ENCODE results near the gene KIAA1217. TPM values are rescaled to one million over a fixed set of nuclear protein-coding genes. Genes with fewer than 3 reads are reported as not detected.

The KIAA1217 gene
- total and polyA plus RNA-seq, 8 donors, result 11.9 to 36.7 (median 19.8) TPM

DNA sequence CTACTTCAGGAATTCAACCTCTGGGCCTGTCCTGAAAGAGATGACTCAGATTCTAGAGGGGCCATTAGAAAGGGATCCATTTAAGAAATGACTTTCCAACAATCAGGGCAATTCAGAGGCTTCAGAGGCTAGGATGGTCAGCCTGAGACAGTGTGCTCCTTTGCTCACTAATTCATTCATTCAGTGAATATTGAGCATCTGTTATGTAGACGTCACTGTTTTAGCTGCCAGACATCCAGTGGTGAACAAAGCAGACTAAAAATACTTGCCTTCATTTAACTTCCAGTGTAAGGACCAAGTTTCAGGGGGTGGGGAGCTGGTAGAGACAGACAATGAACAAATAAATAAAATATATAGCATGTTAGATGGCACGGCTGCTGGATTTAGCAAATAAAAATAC, 1.6 kb downstream of the KIAA1217 start:
- intact Hi-C loops (cut with DNase I), result loop anchor here in 1 of 3 donors (10.0 kb wide), 1 partner anchor 144 kb away; no protein-coding TSS in a partner anchor
- peaks cover 9 to 14% (median 12%) of the 10 kb centered on the region in 3 donors for H3K4me1 ChIP-seq
- no peaks in the 10 kb centered on the region for H3K36me3 ChIP-seq
- H3K4me3 ChIP-seq, result peak overlapping the region in 3 of 4 donors; percentile 46 to 59 (median 58)
- DNase-seq (no peak), ATAC-seq (no peak), FAIRE-seq (no peak)
- no peaks in the 10 kb centered on the region for H3K27me3 ChIP-seq
- peak overlapping the region in 2 of 4 donors; percentile 89 to 92 for H3K27ac ChIP-seq
- no peaks in the 10 kb centered on the region for H3K9me3 ChIP-seq
- 74 to 80% methylated on average over 2 of the region's 2 CpGs for WGBS, 2 donors
- TF ChIP-seq, protein P1, sequence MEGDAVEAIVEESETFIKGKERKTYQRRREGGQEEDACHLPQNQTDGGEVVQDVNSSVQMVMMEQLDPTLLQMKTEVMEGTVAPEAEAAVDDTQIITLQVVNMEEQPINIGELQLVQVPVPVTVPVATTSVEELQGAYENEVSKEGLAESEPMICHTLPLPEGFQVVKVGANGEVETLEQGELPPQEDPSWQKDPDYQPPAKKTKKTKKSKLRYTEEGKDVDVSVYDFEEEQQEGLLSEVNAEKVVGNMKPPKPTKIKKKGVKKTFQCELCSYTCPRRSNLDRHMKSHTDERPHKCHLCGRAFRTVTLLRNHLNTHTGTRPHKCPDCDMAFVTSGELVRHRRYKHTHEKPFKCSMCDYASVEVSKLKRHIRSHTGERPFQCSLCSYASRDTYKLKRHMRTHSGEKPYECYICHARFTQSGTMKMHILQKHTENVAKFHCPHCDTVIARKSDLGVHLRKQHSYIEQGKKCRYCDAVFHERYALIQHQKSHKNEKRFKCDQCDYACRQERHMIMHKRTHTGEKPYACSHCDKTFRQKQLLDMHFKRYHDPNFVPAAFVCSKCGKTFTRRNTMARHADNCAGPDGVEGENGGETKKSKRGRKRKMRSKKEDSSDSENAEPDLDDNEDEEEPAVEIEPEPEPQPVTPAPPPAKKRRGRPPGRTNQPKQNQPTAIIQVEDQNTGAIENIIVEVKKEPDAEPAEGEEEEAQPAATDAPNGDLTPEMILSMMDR (IDR thresholded peaks at IDR 0.05), result no peak

DNA sequence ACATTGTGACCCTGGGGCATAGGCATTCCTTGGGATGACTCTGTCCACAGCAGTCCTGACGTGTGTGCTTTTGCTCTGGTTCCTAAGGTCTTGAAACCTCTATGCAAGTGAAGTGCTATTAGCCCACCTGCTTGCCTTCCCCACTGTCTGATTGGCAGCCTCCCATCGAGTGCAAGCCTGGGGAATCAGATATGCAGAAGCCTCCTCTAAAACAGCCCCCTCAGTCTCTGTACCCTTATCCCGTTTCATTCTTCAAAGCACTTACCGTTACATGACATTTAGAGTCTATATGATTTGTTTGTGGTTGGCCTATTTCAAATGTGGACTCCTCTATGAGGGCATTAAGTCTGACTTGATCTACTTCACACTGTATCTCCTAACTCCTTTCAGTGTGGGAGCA, 4.3 kb downstream of the KIAA1217 start:
- ATAC-seq, result no peak
- FAIRE-seq, result no peak
- H3K36me3 ChIP-seq, result no peaks in the 10 kb centered on the region
- H3K9me3 ChIP-seq, result no peaks in the 10 kb centered on the region
- DNase-seq, result no peak
- intact Hi-C loops (cut with DNase I), result loop anchor here in 1 of 3 donors (10.0 kb wide), 1 partner anchor 142 kb away; no protein-coding TSS in a partner anchor
- no peak overlapping the region for H3K27ac ChIP-seq
- H3K27me3 ChIP-seq, result no peaks in the 10 kb centered on the region
- peaks cover 8 to 12% (median 12%) of the 10 kb centered on the region in 3 donors for H3K4me1 ChIP-seq
- 75 to 76% methylated on average over 4 of the region's 4 CpGs for WGBS, 2 donors
- H3K4me3 ChIP-seq, result no peak overlapping the region
- TF ChIP-seq, protein P1 (IDR thresholded peaks at IDR 0.05), result no peak

DNA sequence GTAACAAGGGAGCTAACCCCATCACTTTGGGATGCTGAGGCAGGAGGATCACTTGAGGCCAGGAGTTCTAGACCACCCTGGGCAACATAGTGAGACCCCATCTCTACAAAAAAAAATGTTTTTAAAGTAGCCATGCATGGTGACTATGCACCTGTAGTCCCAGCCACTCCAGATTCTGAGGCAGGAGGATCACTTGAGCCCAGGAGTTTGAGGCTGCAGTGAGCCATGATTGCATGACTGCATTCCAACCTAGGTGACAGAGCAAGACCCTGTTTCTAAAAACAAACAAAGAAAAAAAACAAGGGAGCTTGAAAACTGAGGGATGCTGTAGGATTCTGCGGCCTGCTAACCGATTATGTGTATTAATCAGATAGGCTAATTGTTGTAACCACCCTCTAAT, 4.9 kb downstream of the KIAA1217 start:
- H3K27ac ChIP-seq, result peak overlapping the region in 2 of 4 donors; percentile 35 to 59
- WGBS, 2 donors, result 66 to 87% methylated on average over 2 of the region's 2 CpGs
- FAIRE-seq (no peak), DNase-seq (no peak), ATAC-seq (no peak)
- H3K4me3 ChIP-seq, result no peak overlapping the region
- no peaks in the 10 kb centered on the region for H3K9me3 ChIP-seq
- H3K36me3 ChIP-seq, result no peaks in the 10 kb centered on the region
- TF ChIP-seq, protein P1 (IDR thresholded peaks at IDR 0.05), result no peak
- no peaks in the 10 kb centered on the region for H3K27me3 ChIP-seq
- H3K4me1 ChIP-seq, result peaks cover 8 to 12% (median 12%) of the 10 kb centered on the region in 3 donors
- intact Hi-C loops (cut with DNase I), result loop anchor here in 1 of 3 donors (10.0 kb wide), 1 partner anchor 141 kb away; no protein-coding TSS in a partner anchor

DNA sequence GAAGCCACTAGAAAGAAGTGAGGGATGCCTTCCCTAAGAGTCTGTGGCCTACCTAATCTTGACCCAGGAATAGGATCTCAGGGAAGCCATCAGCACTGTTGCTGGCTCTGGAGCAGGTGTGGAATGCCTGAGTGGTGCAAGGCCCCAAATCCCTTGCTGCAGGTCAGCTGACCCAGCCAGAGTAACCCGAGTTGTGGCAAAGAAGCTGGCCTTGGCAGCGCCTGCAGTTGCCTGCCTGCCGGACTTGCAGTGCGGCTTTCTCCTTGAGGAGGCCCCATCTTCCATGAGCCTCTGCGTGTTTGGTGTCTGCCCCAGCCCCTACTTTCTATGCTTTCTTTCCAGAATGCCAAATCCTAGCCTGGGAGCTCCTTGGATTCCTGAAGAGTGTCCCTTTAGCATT, 5.8 kb downstream of the KIAA1217 start:
- TF ChIP-seq, protein P1 (IDR thresholded peaks at IDR 0.05), result no peak
- intact Hi-C loops (cut with DNase I), result loop anchor here in 1 of 3 donors (10.0 kb wide), 1 partner anchor 140 kb away; no protein-coding TSS in a partner anchor
- 18 to 19% methylated on average over 5 of the region's 5 CpGs for WGBS, 2 donors
- H3K27me3 ChIP-seq, result no peaks in the 10 kb centered on the region
- DNase-seq (peak; percentile 28 to 64 (median 50)), FAIRE-seq (no peak), ATAC-seq (peak; percentile 58 to 79 (median 67))
- H3K9me3 ChIP-seq, result no peaks in the 10 kb centered on the region
- no peak overlapping the region for H3K4me3 ChIP-seq
- peak overlapping the region; percentile 13 to 59 (median 39) for H3K27ac ChIP-seq
- H3K36me3 ChIP-seq, result no peaks in the 10 kb centered on the region
- peaks cover 8 to 12% (median 12%) of the 10 kb centered on the region in 3 donors for H3K4me1 ChIP-seq

DNA sequence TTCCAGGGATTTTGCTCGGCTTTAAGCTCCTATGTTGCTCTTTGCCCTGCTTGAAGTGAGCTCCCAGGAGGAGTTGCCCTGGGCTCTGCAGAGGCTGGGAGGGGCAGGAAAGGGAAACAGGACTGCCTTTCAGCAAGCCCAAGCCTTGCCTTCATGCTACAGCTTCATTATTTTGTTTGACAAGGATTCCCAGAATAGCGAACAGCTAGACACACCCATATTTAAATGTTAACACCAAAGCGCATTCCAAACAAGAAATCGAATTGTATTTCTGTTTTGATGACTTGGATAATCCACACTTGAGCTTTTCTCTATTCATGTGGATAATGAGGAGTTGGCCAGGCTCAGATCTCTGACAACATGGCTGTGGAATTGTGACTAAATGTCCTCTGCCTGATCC, 6.3 kb downstream of the KIAA1217 start:
- H3K4me3 ChIP-seq, result no peak overlapping the region
- intact Hi-C loops (cut with DNase I), result loop anchor here in 1 of 3 donors (10.0 kb wide), 1 partner anchor 140 kb away; no protein-coding TSS in a partner anchor
- no peak for DNase-seq

More for the DNA sequence above, 6.3 kb downstream of the KIAA1217 start:
- no peaks in the 10 kb centered on the region for H3K36me3 ChIP-seq
- H3K27ac ChIP-seq, result peak overlapping the region; percentile 13 to 59 (median 39)
- no peaks in the 10 kb centered on the region for H3K9me3 ChIP-seq
- H3K4me1 ChIP-seq, result peaks cover 8 to 12% (median 12%) of the 10 kb centered on the region in 3 donors
- WGBS, 2 donors, result 27 to 28% methylated on average over 4 of the region's 4 CpGs
- ATAC-seq (peak; percentile 35 to 65 (median 60)), FAIRE-seq (no peak)
- H3K27me3 ChIP-seq, result no peaks in the 10 kb centered on the region
- TF ChIP-seq, protein P1 (IDR thresholded peaks at IDR 0.05), result no peak
